ENCODE measurements around the gene POLDIP2.

- TF ChIP-seq CTCF (IDR thresholded peaks at IDR 0.05 in 4 of 5, conservative IDR thresholded peaks at IDR 0.05 in 1 of 5) (no peak), POLR2A (IDR thresholded peaks at IDR 0.05) (peak; percentile 93 to 97)
Observed at GRCh38 chr17:28357061-28357900, at the start of gene POLDIP2.
